HepG2 (cell line): ENCODE data around the gene SFT2D1. TPM values are rescaled to one million over a fixed set of nuclear protein-coding genes. Genes with fewer than 3 reads are reported as not detected.

Experiments used
- ATAC-seq: fragments of 200-7000 bp; cut with Tn5 transposase; 3 replicates; pipeline ENCODE4 v1.9.1; 2020; ENCODE audit warnings: mild to moderate bottlenecking, moderate library complexity
- BruUV-seq: library from RNA; stranded (reverse); fragments of 400-500 nt; replicated peaks from 2 replicates; lab custom pipeline; 2021; lab: Mats Ljungman, UMichigan
- CTCF ChIA-PET: fragments of 300-600 bp; formaldehyde crosslinking; extraction: SDS; loops from one replicate; lab custom pipeline; 2021; ENCODE audit warnings: low total read pairs, inconsistent platforms, low intra/inter-chr PET ratio; lab: Yijun Ruan, JAX
- POLR2A ChIA-PET: fragments of 350-600 bp; sonication (Branson Sonifier 250); formaldehyde crosslinking; loops from one replicate; lab custom pipeline; 2020; ENCODE audit warnings: antibody characterized with exemption, inconsistent platforms; lab: Yijun Ruan, JAX
- DNase-seq: peaks from one replicate; pipeline ENCODE4 v3.0.0-alpha.2; 2015; ENCODE audit warnings: low spot score
- FAIRE-seq: peaks from 3 replicates; lab custom pipeline; 2011; peaks lifted over from hg19 to GRCh38; lab: Jason Lieb, UNC
- H2AFZ ChIP-seq: one replicate; pipeline ENCODE4 v1.6.1; 2011; ENCODE audit warnings: low read length, inconsistent platforms
- H3K27ac ChIP-seq: fragments of 300-600 bp; 3 replicates; pipeline ENCODE4 v1.8.0; 2011; ENCODE audit warnings: mixed run types, mild to moderate bottlenecking, mixed read lengths, low read length, inconsistent platforms; ENCODE audit not compliant: insufficient read depth; ENCODE audit errors: extremely low read length
- H3K27me3 ChIP-seq, 2 experiments: fragments of 200-600 bp in 1 of 2; 2 replicates in 1 of 2; 3 replicates in 1 of 2; pipeline versions ENCODE4 v1.6.0 to v1.8.0; 2011; ENCODE audit warnings: low read length in 2 of 2, mild to moderate bottlenecking in 2 of 2, moderate library complexity in 2 of 2, inconsistent platforms in 1 of 2; ENCODE audit not compliant: insufficient read depth in 2 of 2, control insufficient read depth in 1 of 2
- H3K36me3 ChIP-seq, 2 experiments: fragments of 200-600 bp in 1 of 2; replicated peaks in 1 of 2; 2 replicates in 1 of 2; 3 replicates in 1 of 2; pipeline versions ENCODE4 v1.5.1 to v1.8.0; 2011; ENCODE audit warnings: low read length in 2 of 2, inconsistent platforms in 1 of 2; ENCODE audit not compliant: insufficient read depth in 2 of 2, control insufficient read depth in 1 of 2
- H3K4me1 ChIP-seq: 2 replicates; pipeline ENCODE4 v1.5.1; 2012; ENCODE audit warnings: low read length, inconsistent platforms; ENCODE audit not compliant: insufficient read depth
- H3K4me2 ChIP-seq: 2 replicates; pipeline ENCODE4 v1.6.0; 2011; ENCODE audit warnings: low read depth, low read length, inconsistent platforms
- H3K4me3 ChIP-seq, 3 experiments: fragments of 200-600 bp in 1 of 3; sonication (generic), shearing (Covaris generic) in 1 of 3; replicated peaks in 1 of 3; 2 replicates each; pipeline ENCODE4 v1.5.1; 2011 to 2016; ENCODE audit warnings: low read length in 3 of 3, inconsistent platforms in 2 of 3, low read depth in 2 of 3, mild to moderate bottlenecking in 2 of 3, control low read depth in 1 of 3, mixed read lengths in 1 of 3; ENCODE audit not compliant: insufficient read depth in 1 of 3
- H3K79me2 ChIP-seq: one replicate; pipeline ENCODE4 v1.6.1; 2011; ENCODE audit warnings: low read length, inconsistent platforms; ENCODE audit not compliant: insufficient read depth
- H3K9ac ChIP-seq: 2 replicates; pipeline ENCODE4 v1.6.0; 2011; ENCODE audit warnings: mild to moderate bottlenecking, low read depth, low read length, inconsistent platforms; ENCODE audit not compliant: insufficient read depth
- H3K9me3 ChIP-seq: 2 replicates; pipeline ENCODE4 v1.5.1; 2012; ENCODE audit warnings: mild to moderate bottlenecking, low read length
- H4K20me1 ChIP-seq: 2 replicates; pipeline ENCODE4 v1.6.0; 2011; ENCODE audit warnings: inconsistent platforms, mild to moderate bottlenecking, low read length, moderate library complexity; ENCODE audit not compliant: insufficient read depth
- GTF3A ChIP-seq: sonication (generic); formaldehyde crosslinking; conservative IDR thresholded peaks from 2 replicates; pipeline ENCODE4 v1.4.0; 2020; ENCODE audit warnings: mild to moderate bottlenecking, missing genetic modification reagents
- KAT2B ChIP-seq: fragments of 150-350 bp; IDR thresholded peaks from 2 replicates; pipeline ENCODE4 v1.6.1; 2014; ENCODE audit warnings: low read depth, low read length, borderline replicate concordance
- KDM4B ChIP-seq: sonication (generic); formaldehyde crosslinking; IDR thresholded peaks from 2 replicates; pipeline ENCODE4 v1.4.0; 2020; ENCODE audit warnings: missing genetic modification reagents
- PHF20 ChIP-seq: sonication (generic); formaldehyde crosslinking; IDR thresholded peaks from 2 replicates; pipeline ENCODE4 v1.5.0; 2020; ENCODE audit warnings: mild to moderate bottlenecking, missing genetic modification reagents
- POLR2A ChIP-seq, 2 experiments: IDR thresholded peaks; 2 replicates each; pipeline ENCODE4 v1.6.1; 2011; ENCODE audit warnings: low read depth in 2 of 2, low read length in 2 of 2, mild to moderate bottlenecking in 1 of 2, moderate library complexity in 1 of 2; ENCODE audit not compliant: insufficient read depth in 1 of 2
- RARG ChIP-seq: sonication (generic); formaldehyde crosslinking; IDR thresholded peaks from 2 replicates; pipeline ENCODE4 v1.4.0; 2020; ENCODE audit warnings: low read depth, mild to moderate bottlenecking, missing genetic modification reagents
- RCOR2 ChIP-seq: IDR thresholded peaks from 2 replicates; pipeline ENCODE4 v1.6.1; 2016; ENCODE audit warnings: missing biosample characterization, missing genetic modification reagents
- SALL1 ChIP-seq: sonication (generic); formaldehyde crosslinking; IDR thresholded peaks from 2 replicates; pipeline ENCODE4 v1.8.0; 2022; ENCODE audit warnings: mild to moderate bottlenecking, missing genetic modification reagents
- TEAD3 ChIP-seq: optimal IDR thresholded peaks from 2 replicates; pipeline ENCODE3; 2016; ENCODE audit warnings: borderline replicate concordance
- ZFX ChIP-seq: sonication (generic); formaldehyde crosslinking; IDR thresholded peaks from 2 replicates; pipeline ENCODE4 v1.4.0; 2020; ENCODE audit warnings: mild to moderate bottlenecking, low read depth, missing genetic modification reagents, moderate library complexity
- ZNF256 ChIP-seq: sonication (generic); formaldehyde crosslinking; conservative IDR thresholded peaks from 2 replicates; pipeline ENCODE4 v1.4.0; 2020; ENCODE audit warnings: missing genetic modification reagents
- ZNF30 ChIP-seq: sonication (generic); formaldehyde crosslinking; IDR thresholded peaks from 2 replicates; pipeline ENCODE4 v1.5.0; 2020; ENCODE audit warnings: mild to moderate bottlenecking, missing genetic modification reagents
- ZNF496 ChIP-seq: sonication (generic); formaldehyde crosslinking; IDR thresholded peaks from 2 replicates; pipeline ENCODE4 v1.8.1; 2023; ENCODE audit warnings: mild to moderate bottlenecking, moderate library complexity, missing genetic modification reagents; ENCODE audit not compliant: insufficient replicate concordance
- ZNF644 ChIP-seq: IDR thresholded peaks from 2 replicates; pipeline ENCODE4 v1.6.1; 2016; ENCODE audit warnings: low read depth
- ZSCAN22 ChIP-seq: sonication (generic); formaldehyde crosslinking; IDR thresholded peaks from 2 replicates; pipeline ENCODE4 v1.4.0; 2020; ENCODE audit warnings: mild to moderate bottlenecking, missing genetic modification reagents
- WGBS: methylation state at CpG from one replicate; pipeline ENCODE4 v1.1.6; 2017; ENCODE audit warnings: low lambda C conversion rate; 5-methylcytosine and 5-hydroxymethylcytosine counted together
- in situ Hi-C: cut with HindIII; loops from 2 replicates; pipeline ENCODE4 v1.10.0; 2017; ENCODE audit warnings: low pct_unique_long_range_greater_than_20kb; ENCODE audit not compliant: extremely low pct_ligation_motif_present
- intact Hi-C: fragments of 100-400 bp; cut with micrococcal nuclease; formaldehyde crosslinking; loops from one replicate; pipeline ENCODE4 v1.10.0; 2022; ENCODE audit not compliant: unreplicated experiment
- polyA plus RNA-seq, 8 experiments: library from polyadenylated mRNA; depleted of rRNA in 3 of 8; stranded (reverse) in 7 of 8; unstranded in 1 of 8; fragments of >200 nt; fragmentation: Illumina TruSeq in 4 of 8; extraction: Trizol in 4 of 8; gene quantifications; 2 replicates each; pipeline versions ENCODE4 v1.2.1 to v1.2.3, GENCODE V29; 2011 to 2016; ENCODE audit warnings: low read depth in 4 of 8, missing spikeins in 1 of 8, mixed read lengths in 1 of 8; ENCODE audit not compliant: insufficient read depth in 1 of 8
- total RNA-seq, 5 experiments: library from RNA; depleted of rRNA; stranded (reverse); fragments of >200 nt; fragmentation: Illumina TruSeq; extraction: Trizol; gene quantifications; 2 replicates each; pipeline ENCODE4 v1.2.3, GENCODE V29; 2016; ENCODE audit warnings: low read depth in 1 of 5
- TF ChIP-seq, protein P1 (sequence below): sonication (generic); formaldehyde crosslinking; IDR thresholded peaks from 2 replicates; pipeline ENCODE4 v1.5.1; 2020; ENCODE audit warnings: mild to moderate bottlenecking, moderate library complexity, missing genetic modification reagents
- TF ChIP-seq, protein P2 (sequence below): IDR thresholded peaks from 2 replicates; pipeline ENCODE4 v1.6.1; 2016; ENCODE audit warnings: low read depth, borderline replicate concordance
- TF ChIP-seq, protein P3 (sequence below): sonication (generic); formaldehyde crosslinking; IDR thresholded peaks from 2 replicates; pipeline ENCODE4 v1.4.0; 2020; ENCODE audit warnings: low read depth, mild to moderate bottlenecking, missing genetic modification reagents
- TF ChIP-seq, protein P4 (sequence below): sonication (generic); formaldehyde crosslinking; IDR thresholded peaks from 2 replicates; pipeline ENCODE4 v1.4.0; 2020; ENCODE audit warnings: mild to moderate bottlenecking, missing genetic modification reagents

The SFT2D1 gene
- total and polyA plus RNA-seq, 2 of the 13 experiments (the other 11 are each of a cell fraction or from before 2014, with no cell fraction given) = 115 to 147 TPM

GRCh38 chr6:166360243-166361076 lies 18.1 kb upstream of the SFT2D1 start:
- in situ Hi-C loops = no loop called here
- DNase-seq = no peak
- Histone ChIP-seq H2AFZ (no peak overlapping the region), H3K27me3 (no peaks in the 10 kb centered on the region), H3K4me1 (peaks cover 32% of the 10 kb centered on the region), H3K36me3 (peaks cover 4 to 16% of the 10 kb centered on the region in 2 experiments; a peak in 4 of 5 replicates), H3K79me2 (no peaks in the 10 kb centered on the region), H3K4me3 (peak overlapping the region; percentile 6 to 59 (median 32); a peak in 4 of 6 replicates), H3K27ac (peak overlapping the region; percentile 86), H3K4me2 (peak overlapping the region; percentile 88), H3K9me3 (no peaks in the 10 kb centered on the region), H4K20me1 (no peaks in the 10 kb centered on the region), H3K9ac (peak overlapping the region; percentile 73)
- 12% methylated on average over 8 of the region's 8 CpGs for WGBS
- POLR2A ChIA-PET = interaction anchor here (0.7 to 3.7 kb wide), 15 partner anchors 9 to 49 kb away, joined by 3 to 48 read pairs (median 5); partner anchors contain the start of gene SFT2D1
- intact Hi-C loops = loop anchor here (1.0 kb wide), 3 partner anchors 18 to 30 kb away; partner anchors contain the start of genes MPC1 and SFT2D1
- TSS peak; percentile 49 for BruUV-seq
- CTCF ChIA-PET = no interaction called here
- peak; percentile 76 for ATAC-seq
- FAIRE-seq = no peak
- TF ChIP-seq ZNF496 (CRISPR knock-in tag) = no peak
- no peak for TF ChIP-seq GTF3A
- peak in 1 of 2 experiments; percentile 0; a peak in 1 of 4 replicates for TF ChIP-seq POLR2A (IDR thresholded peaks at IDR 0.05; ENCODE audit: insufficient read depth in 1 of 2, low read depth in 2 of 2, low read length in 2 of 2)
- TF ChIP-seq, protein P1, sequence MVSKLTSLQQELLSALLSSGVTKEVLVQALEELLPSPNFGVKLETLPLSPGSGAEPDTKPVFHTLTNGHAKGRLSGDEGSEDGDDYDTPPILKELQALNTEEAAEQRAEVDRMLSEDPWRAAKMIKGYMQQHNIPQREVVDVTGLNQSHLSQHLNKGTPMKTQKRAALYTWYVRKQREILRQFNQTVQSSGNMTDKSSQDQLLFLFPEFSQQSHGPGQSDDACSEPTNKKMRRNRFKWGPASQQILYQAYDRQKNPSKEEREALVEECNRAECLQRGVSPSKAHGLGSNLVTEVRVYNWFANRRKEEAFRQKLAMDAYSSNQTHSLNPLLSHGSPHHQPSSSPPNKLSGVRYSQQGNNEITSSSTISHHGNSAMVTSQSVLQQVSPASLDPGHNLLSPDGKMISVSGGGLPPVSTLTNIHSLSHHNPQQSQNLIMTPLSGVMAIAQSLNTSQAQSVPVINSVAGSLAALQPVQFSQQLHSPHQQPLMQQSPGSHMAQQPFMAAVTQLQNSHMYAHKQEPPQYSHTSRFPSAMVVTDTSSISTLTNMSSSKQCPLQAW (CRISPR knock-in tag) = no peak
- TF ChIP-seq ZNF256 (CRISPR knock-in tag) = no peak
- no peak for TF ChIP-seq RCOR2 (CRISPR knock-in tag)
- TF ChIP-seq KAT2B = no peak
- no peak for TF ChIP-seq TEAD3 (CRISPR knock-in tag)
- no peak for TF ChIP-seq SALL1 (CRISPR knock-in tag)
- no peak for TF ChIP-seq ZNF30
- TF ChIP-seq ZFX (CRISPR knock-in tag) = peak; percentile 7; the same call in 1 of the 2 replicates
- TF ChIP-seq RARG (CRISPR knock-in tag) = no peak
- TF ChIP-seq KDM4B (CRISPR knock-in tag) = no peak
- TF ChIP-seq, protein P2, sequence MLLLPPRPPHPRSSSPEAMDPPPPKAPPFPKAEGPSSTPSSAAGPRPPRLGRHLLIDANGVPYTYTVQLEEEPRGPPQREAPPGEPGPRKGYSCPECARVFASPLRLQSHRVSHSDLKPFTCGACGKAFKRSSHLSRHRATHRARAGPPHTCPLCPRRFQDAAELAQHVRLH = no peak; the same call in 1 of the 2 replicates
- TF ChIP-seq PHF20 (CRISPR knock-in tag) = no peak
- TF ChIP-seq, protein P3, sequence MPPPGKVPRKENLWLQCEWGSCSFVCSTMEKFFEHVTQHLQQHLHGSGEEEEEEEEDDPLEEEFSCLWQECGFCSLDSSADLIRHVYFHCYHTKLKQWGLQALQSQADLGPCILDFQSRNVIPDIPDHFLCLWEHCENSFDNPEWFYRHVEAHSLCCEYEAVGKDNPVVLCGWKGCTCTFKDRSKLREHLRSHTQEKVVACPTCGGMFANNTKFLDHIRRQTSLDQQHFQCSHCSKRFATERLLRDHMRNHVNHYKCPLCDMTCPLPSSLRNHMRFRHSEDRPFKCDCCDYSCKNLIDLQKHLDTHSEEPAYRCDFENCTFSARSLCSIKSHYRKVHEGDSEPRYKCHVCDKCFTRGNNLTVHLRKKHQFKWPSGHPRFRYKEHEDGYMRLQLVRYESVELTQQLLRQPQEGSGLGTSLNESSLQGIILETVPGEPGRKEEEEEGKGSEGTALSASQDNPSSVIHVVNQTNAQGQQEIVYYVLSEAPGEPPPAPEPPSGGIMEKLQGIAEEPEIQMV = no peak
- TF ChIP-seq, protein P4, sequence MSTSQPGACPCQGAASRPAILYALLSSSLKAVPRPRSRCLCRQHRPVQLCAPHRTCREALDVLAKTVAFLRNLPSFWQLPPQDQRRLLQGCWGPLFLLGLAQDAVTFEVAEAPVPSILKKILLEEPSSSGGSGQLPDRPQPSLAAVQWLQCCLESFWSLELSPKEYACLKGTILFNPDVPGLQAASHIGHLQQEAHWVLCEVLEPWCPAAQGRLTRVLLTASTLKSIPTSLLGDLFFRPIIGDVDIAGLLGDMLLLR (CRISPR knock-in tag) = no peak
- no peak for TF ChIP-seq ZSCAN22 (CRISPR knock-in tag)
- TF ChIP-seq ZNF644 (CRISPR knock-in tag) = no peak
